Neural progenitor cell (in vitro differentiated cells): ENCODE data around the gene HAO2. TPM values are rescaled to one million over a fixed set of nuclear protein-coding genes. Genes with fewer than 3 reads are reported as not detected.

Experiments
- DNase-seq: peaks from one replicate; pipeline ENCODE4 v3.0.0-alpha.2; 2016; ENCODE audit warnings: low spot score
- H2AFZ ChIP-seq: fragments of 200-600 bp; sonication (generic); replicated peaks from 2 replicates; pipeline ENCODE4 v1.6.1; 2016; ENCODE audit warnings: antibody characterized with exemption
- H3F3A ChIP-seq: fragments of 200-600 bp; sonication (generic); 2 replicates; pipeline ENCODE4 v1.6.1; 2016; ENCODE audit warnings: antibody characterized with exemption, low read depth
- H3K27ac ChIP-seq: fragments of 200-600 bp; sonication (generic); 2 replicates; pipeline ENCODE4 v1.5.1; 2016; ENCODE audit warnings: mild to moderate bottlenecking
- H3K27me3 ChIP-seq: fragments of 200-600 bp; sonication (generic); 2 replicates; pipeline ENCODE4 v1.6.1; 2016; ENCODE audit warnings: mild to moderate bottlenecking, moderate library complexity
- H3K36me3 ChIP-seq: fragments of 200-600 bp; sonication (generic); 2 replicates; pipeline ENCODE4 v1.5.1; 2016
- H3K4me1 ChIP-seq: fragments of 200-600 bp; sonication (generic); 2 replicates; pipeline ENCODE4 v1.6.1; 2016; ENCODE audit warnings: mixed run types
- H3K4me2 ChIP-seq: fragments of 200-600 bp; sonication (generic); 2 replicates; pipeline ENCODE4 v1.6.1; 2016
- H3K4me3 ChIP-seq: fragments of 200-600 bp; sonication (generic); 2 replicates; pipeline ENCODE4 v1.5.1; 2016
- H3K79me2 ChIP-seq: fragments of 200-600 bp; sonication (generic); 2 replicates; pipeline ENCODE4 v1.6.1; 2016; ENCODE audit warnings: low read depth
- H3K9ac ChIP-seq: fragments of 200-600 bp; sonication (generic); 2 replicates; pipeline ENCODE4 v1.6.1; 2016
- H3K9me3 ChIP-seq: fragments of 200-600 bp; sonication (generic); 2 replicates; pipeline ENCODE4 v1.5.1; 2016; ENCODE audit warnings: low read depth
- H4K20me1 ChIP-seq: fragments of 200-600 bp; sonication (generic); 2 replicates; pipeline ENCODE4 v1.6.1; 2016; ENCODE audit warnings: low read depth
- H3K27ac Mint-ChIP-seq: 3 replicates; pipeline ENCODE4 v1.8.0; 2021; ENCODE audit warnings: mixed read lengths
- H3K27me3 Mint-ChIP-seq: 2 replicates; pipeline ENCODE4 v1.8.0; 2022; ENCODE audit warnings: low read depth, mild to moderate bottlenecking, inconsistent platforms, moderate library complexity, mixed read lengths; ENCODE audit not compliant: insufficient read depth
- H3K36me3 Mint-ChIP-seq: 3 replicates; pipeline ENCODE4 v1.8.0; 2021; ENCODE audit warnings: mixed read lengths
- H3K4me1 Mint-ChIP-seq: 3 replicates; pipeline ENCODE4 v1.8.0; 2021; ENCODE audit warnings: mixed read lengths
- H3K4me3 Mint-ChIP-seq: 3 replicates; pipeline ENCODE4 v1.8.0; 2021; ENCODE audit warnings: mild to moderate bottlenecking, moderate library complexity, mixed read lengths
- H3K9me3 Mint-ChIP-seq: 3 replicates; pipeline ENCODE4 v1.8.0; 2020; ENCODE audit warnings: mixed read lengths
- CTCF ChIP-seq: fragments of 200-600 bp; sonication (generic); IDR thresholded peaks from 2 replicates; pipeline ENCODE4 v1.5.1; 2017; ENCODE audit warnings: antibody characterized with exemption, mild to moderate bottlenecking
- EZH2 ChIP-seq: fragments of 200-600 bp; sonication (generic); IDR thresholded peaks from 2 replicates; pipeline ENCODE4 v1.6.1; 2017; ENCODE audit warnings: antibody characterized with exemption, mild to moderate bottlenecking, moderate library complexity
- EZH2phosphoT487 ChIP-seq: fragments of 200-600 bp; sonication (generic); IDR thresholded peaks from 2 replicates; pipeline ENCODE4 v1.6.1; 2017; ENCODE audit warnings: antibody characterized with exemption
- total RNA-seq: library from RNA; depleted of rRNA; stranded (reverse); fragments of >200 nt; gene quantifications from 2 replicates; pipeline ENCODE4 v1.2.3, GENCODE V29; 2015; ENCODE audit warnings: low replicate concordance

HAO2 gene
- total RNA-seq, 1 donor from 2014 or later = not detected

- Histone ChIP-seq H3K27me3 (no peaks in the 10 kb centered on the region), H3K4me2 (no peak overlapping the region), H4K20me1 (no peaks in the 10 kb centered on the region), H3K9ac (no peak overlapping the region), H3K4me3 (no peak overlapping the region), H3K27ac (no peak overlapping the region), H3K36me3 (no peaks in the 10 kb centered on the region), H2AFZ (no peak overlapping the region), H3K9me3 (no peaks in the 10 kb centered on the region), H3K79me2 (no peaks in the 10 kb centered on the region), H3F3A (no peaks in the 10 kb centered on the region), H3K4me1 (no peaks in the 10 kb centered on the region)
- no peak for DNase-seq
- peaks cover 7% of the 10 kb centered on the region for H3K27me3 Mint-ChIP-seq
- TF ChIP-seq CTCF = no peak
- no peak overlapping the region for H3K27ac Mint-ChIP-seq
- no peak overlapping the region for H3K4me3 Mint-ChIP-seq
- H3K36me3 Mint-ChIP-seq = no peaks in the 10 kb centered on the region
- H3K9me3 Mint-ChIP-seq = no peaks in the 10 kb centered on the region
- no peaks in the 10 kb centered on the region for H3K4me1 Mint-ChIP-seq
Measured at GRCh38 chr1:119435052-119435451, 66.5 kb downstream of the HAO2 start.

GRCh38 chr1:119438761-119439160 is 70.2 kb downstream of the HAO2 start:
- H3K9me3 Mint-ChIP-seq = no peaks in the 10 kb centered on the region
- Histone ChIP-seq H3K36me3 (no peaks in the 10 kb centered on the region), H2AFZ (no peak overlapping the region), H3F3A (no peaks in the 10 kb centered on the region), H4K20me1 (no peaks in the 10 kb centered on the region), H3K27ac (no peak overlapping the region), H3K4me2 (no peak overlapping the region), H3K4me3 (no peak overlapping the region), H3K9me3 (no peaks in the 10 kb centered on the region), H3K27me3 (no peaks in the 10 kb centered on the region), H3K79me2 (no peaks in the 10 kb centered on the region), H3K4me1 (no peaks in the 10 kb centered on the region), H3K9ac (no peak overlapping the region)
- no peak overlapping the region for H3K27ac Mint-ChIP-seq
- H3K4me3 Mint-ChIP-seq = no peak overlapping the region
- no peak for TF ChIP-seq EZH2
- TF ChIP-seq EZH2phosphoT487 = no peak
- TF ChIP-seq CTCF = no peak
- no peaks in the 10 kb centered on the region for H3K4me1 Mint-ChIP-seq
- DNase-seq = no peak
- H3K27me3 Mint-ChIP-seq = peaks cover 3% of the 10 kb centered on the region
- H3K36me3 Mint-ChIP-seq = no peaks in the 10 kb centered on the region

GRCh38 chr1:119440721-119441307 is 72.2 kb downstream of the HAO2 start:
- Mint-ChIP-seq H3K27me3 (peaks cover 2% of the 10 kb centered on the region), H3K4me3 (no peak overlapping the region), H3K4me1 (no peaks in the 10 kb centered on the region), H3K9me3 (no peaks in the 10 kb centered on the region), H3K36me3 (no peaks in the 10 kb centered on the region), H3K27ac (no peak overlapping the region)
- Histone ChIP-seq H4K20me1 (no peaks in the 10 kb centered on the region), H3K4me1 (no peaks in the 10 kb centered on the region), H3K79me2 (no peaks in the 10 kb centered on the region), H3K4me2 (no peak overlapping the region), H3K9me3 (no peaks in the 10 kb centered on the region), H2AFZ (peak overlapping the region; percentile 40), H3F3A (no peaks in the 10 kb centered on the region), H3K27ac (no peak overlapping the region), H3K4me3 (no peak overlapping the region), H3K36me3 (no peaks in the 10 kb centered on the region), H3K9ac (no peak overlapping the region), H3K27me3 (no peaks in the 10 kb centered on the region)
- peak; percentile 17 for DNase-seq
- TF ChIP-seq EZH2 (no peak), EZH2phosphoT487 (no peak), CTCF (no peak)
